ENCODE results near the gene SRPK3. TPM values are rescaled to one million over a fixed set of nuclear protein-coding genes. Genes with fewer than 3 reads are reported as not detected.
A peak's percentile ranks its signal among the peaks of the same experiment; 100 is the strongest.
"Not testable (repeated sequence)": the region's sequence is repeated elsewhere in the genome, so short reads cannot be mapped to it uniquely, and the experiment has no call there.

Gene SRPK3
- polyA plus RNA-seq, 1 donor: 0.73 TPM

DNA sequence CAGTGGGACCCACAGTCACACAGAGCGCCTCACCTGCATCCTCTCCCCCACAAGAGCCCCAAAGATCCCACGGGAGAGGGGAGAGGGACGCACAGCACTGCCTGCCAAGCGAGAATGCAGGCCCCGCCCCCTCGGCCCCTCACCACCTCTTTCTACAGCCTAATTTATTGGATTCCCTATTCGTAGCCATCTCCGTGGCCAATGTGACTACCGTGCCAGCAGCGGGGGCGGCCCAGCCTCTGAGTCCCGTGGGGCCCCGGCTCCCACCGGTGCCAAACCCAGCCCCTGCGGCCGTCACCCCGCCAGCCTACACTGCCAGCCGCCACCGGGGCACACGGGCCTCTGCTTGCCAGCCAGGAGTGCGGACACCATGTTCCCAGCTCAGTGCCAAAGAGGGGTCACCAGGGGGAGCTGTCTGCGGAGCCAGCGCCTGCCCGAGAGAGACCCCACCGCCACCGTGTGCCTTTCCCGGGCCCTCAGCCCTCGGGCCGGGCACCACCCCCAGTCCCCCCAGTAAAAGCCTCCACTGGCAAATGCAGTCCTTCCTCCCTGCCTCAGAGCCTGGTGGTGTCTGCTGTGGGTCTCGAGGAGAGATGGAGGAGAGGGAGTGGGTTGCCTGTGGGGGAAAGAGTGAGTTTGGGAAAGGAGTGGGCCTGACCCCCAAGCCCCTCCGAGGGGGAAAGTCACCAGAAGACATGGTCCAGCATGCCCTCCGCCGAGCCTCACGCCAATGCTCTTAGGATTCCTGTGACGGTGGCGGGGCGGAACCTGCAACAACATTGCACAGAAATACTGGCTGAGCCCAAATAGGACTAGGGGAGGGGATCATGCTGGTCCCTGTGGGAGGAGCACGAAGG lies 36.4 kb upstream of the SRPK3 start:
- DNase-seq: no peak

- DNase-seq: not testable (repeated sequence)
Observed at GRCh38 chrX:153745067-153745433, 35.8 kb upstream of the SRPK3 start.

- DNase-seq: no peak
Observed at GRCh38 chrX:153746359-153746758, 34.5 kb upstream of the SRPK3 start.

- DNase-seq: not testable (repeated sequence)
Observed at GRCh38 chrX:153746991-153747390, 33.9 kb upstream of the SRPK3 start.

- DNase-seq: not testable (repeated sequence)
Observed at GRCh38 chrX:153749017-153749416, 31.8 kb upstream of the SRPK3 start.

- no peak for DNase-seq
Observed at GRCh38 chrX:153750127-153750774, 30.6 kb upstream of the SRPK3 start.

DNA sequence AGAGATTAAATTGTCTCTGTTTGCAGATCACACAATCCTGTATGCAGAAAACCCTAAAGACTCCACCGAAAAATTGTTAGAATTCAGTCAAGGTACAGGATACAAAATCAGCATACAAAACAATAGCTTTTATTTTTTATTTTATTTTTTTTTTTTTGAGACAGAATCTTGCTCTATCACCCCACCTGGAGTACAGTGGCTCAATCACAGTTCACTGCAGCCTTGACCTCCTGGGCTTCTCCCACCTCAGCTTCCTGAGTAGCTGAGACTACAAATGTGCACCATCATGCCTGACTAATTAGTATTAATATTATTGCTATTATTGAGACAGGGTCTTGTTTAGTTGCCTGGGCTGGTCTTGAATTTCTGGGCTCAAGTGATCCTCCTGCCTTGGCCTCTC lies 25.7 kb upstream of the SRPK3 start:
- DNase-seq: no peak

DNA sequence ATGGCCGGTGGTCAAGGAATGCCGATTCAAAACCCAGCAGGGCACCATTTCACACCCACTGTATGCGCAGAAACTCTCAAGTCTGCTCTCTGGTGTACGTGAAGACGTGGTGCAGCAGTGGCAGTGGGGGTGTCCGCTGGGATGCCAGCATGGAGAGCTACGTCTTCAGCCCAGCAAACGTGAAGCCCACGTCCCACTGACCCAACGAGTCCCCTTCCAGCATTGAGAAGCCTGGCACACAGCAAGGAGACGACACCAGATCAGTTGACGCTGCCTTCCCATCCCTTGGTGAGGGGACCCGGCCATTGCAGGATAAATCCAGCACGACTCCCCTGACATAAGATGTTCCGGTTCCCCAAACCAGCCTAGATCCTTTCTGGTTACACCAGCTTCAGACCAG lies 19.0 kb upstream of the SRPK3 start:
- no peak for DNase-seq

GRCh38 chrX:153762626-153763173 lies 18.1 kb upstream of the SRPK3 start:
- no peak for DNase-seq

- DNase-seq: no peak
Observed at GRCh38 chrX:153763298-153763932, 17.4 kb upstream of the SRPK3 start.

- DNase-seq: peak; percentile 58
Observed at GRCh38 chrX:153763989-153764755, 16.7 kb upstream of the SRPK3 start, which contains the start of gene PLXNB3. PLXNB3 (plus strand) TSS chrX:153764249; CDS start chrX:153765536, 1,287 bp downstream.

- DNase-seq: no peak
Observed at GRCh38 chrX:153764786-153765137, 16.1 kb upstream of the SRPK3 start.

DNA sequence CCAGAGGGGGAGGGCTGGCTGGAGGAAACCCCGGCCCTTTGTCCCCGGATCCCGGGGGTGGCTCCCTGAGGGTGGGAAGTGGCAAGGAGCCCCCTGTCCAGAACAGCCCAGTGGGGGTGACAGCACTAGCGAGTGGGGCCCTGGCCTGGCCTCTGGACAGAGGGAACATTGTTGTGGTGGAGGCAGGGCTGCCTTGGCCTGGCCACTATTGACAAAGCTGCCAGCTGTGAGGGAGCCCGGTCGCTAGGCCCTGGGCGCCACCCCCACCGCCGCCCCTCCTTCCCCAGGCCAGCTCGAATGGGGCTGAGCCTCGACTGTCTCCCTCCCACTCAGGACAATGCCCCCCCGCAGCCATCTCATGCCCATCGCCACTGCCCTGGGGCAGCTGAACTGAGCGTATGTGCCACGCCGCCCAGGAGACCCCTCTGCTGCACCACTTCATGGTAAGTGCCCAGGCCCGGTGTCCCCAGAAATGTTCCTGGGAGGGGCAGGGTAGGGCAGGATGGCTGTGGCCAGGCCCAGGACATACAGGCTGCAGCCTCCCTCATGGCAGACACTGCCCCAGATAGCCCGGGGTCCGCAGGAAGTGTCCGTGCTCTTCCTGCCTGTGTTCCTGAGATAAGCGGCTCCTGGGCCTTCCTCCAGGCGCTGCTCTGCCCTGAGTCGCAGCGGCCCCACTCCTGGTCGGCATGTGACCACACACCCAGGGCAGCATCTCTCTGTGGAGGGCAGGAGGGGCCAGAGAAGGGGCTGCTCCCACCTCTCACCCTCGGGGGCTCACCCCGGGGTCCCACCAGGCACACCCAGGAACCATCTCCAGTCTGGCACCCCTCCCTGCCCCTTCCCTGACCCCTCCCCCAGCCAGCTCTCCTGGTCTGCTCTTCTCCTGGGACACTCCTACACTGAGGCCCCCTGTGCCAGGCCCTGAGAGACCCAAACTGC lies 15.4 kb upstream of the SRPK3 start:
- DNase-seq: no peak

DNA sequence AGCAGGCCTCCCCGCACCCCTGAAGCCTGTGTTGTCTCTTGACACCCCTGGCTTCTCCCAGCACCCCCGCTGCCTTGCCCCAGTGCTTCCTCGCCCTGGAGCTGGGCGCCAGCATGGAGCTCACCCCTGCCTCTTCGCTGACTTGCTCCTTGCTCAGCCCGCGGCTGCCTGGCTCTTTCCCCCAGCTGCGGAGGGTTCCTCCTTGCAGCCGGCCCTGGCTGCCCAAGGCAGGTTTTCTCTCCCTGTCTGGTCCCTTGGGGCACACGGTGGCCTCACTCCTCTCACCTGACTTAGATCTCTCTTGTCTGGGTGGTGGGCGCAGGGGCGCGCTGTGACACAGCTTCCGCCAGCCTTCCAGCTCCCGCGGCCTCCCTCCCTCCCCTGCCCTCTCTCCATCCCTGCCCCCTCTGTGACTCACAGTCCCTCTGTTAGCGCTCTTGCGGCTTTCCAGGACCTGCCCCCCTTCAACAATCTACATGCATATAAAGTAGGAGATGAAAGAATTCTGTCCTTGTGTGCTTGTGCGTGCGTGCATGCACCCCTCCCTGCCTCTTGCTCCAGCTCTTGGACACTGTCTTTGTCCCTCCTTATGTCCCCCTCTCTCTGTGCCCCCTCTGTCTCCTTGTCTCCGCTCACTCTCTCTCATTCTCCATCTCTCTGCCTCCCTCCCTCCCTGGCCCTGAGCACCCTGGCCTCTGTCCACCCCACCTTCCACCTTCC lies 14.6 kb upstream of the SRPK3 start:
- no peak for DNase-seq

DNA sequence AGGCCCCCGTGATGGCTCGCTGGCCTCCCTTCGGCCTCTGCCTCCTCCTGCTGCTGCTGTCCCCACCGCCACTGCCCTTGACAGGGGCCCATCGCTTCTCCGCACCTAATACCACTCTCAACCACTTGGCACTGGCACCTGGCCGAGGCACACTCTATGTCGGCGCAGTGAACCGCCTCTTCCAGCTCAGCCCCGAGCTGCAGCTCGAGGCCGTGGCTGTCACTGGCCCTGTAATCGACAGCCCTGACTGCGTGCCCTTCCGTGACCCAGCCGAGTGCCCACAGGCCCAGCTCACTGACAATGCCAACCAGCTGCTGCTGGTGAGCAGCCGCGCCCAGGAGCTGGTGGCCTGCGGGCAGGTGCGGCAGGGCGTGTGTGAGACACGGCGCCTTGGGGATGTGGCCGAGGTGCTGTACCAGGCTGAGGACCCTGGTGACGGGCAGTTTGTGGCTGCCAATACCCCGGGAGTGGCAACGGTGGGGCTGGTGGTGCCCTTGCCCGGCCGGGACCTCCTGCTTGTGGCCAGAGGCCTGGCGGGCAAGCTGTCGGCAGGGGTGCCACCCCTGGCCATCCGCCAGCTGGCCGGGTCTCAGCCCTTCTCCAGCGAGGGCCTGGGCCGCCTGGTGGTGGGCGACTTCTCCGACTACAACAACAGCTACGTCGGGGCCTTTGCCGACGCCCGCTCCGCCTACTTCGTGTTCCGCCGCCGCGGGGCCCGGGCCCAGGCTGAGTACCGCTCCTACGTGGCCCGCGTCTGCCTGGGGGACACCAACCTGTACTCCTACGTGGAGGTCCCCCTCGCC lies 13.8 kb upstream of the SRPK3 start:
- no peak for DNase-seq

DNA sequence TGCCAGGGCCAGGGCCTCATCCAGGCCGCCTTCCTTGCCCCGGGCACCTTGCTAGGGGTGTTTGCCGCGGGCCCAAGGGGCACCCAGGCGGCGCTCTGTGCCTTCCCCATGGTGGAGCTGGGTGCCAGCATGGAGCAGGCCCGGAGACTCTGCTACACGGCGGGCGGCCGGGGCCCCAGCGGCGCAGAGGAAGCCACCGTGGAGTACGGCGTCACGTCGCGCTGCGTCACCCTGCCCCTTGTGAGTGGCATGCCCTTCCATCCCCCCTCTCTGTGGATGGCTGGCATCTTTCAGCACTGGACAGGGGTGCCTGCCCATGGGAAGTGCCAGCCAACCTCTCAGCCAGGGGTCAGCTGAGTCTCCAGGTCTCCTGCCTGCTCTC lies 13.2 kb upstream of the SRPK3 start:
- DNase-seq: no peak

DNA sequence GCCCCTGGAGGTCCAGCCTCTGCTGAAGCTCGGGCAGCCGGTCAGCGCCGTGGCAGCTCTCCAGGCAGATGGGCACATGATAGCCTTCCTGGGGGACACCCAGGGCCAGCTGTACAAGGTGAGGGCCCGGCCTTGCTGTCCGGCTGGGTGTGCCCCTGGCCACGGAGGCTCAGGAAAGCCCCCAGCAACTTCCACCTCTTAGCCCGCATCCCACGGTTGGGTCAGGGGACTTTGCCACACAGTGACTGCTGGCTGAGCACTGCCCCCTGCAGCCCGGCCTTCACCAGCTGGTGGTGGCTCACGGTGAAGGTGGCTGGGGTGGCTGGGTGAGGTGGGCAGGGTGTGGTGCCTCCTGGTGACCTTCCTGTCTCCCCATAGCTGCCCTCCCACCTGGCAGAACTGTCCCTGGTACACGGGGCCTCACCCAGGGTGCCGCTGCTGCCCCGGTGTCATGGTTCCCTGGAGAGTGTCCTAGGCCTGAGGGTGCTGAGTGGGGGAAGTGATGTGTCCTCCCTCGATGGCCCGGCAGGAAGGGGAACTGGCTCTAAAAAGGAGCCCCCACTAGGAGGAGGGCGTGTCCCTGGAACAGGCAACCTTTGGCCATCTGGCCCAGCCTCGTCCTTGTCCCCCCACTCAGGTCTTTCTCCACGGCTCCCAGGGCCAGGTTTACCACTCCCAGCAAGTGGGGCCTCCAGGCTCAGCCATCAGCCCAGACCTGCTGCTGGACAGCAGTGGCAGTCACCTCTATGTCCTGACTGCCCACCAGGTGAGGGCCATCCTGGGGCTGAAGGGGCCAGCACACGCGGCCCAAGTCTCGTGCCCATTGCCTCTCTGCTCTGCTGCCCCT lies 12.3 kb upstream of the SRPK3 start:
- DNase-seq: no peak

GRCh38 chrX:153769158-153769864 lies 11.5 kb upstream of the SRPK3 start:
- DNase-seq: no peak

All from left kidney (tissue), 2 donors.